Measurements from ENCODE around the gene HERC4.
"Not testable (repeated sequence)": the region's sequence is repeated elsewhere in the genome, so short reads cannot be mapped to it uniquely, and the experiment has no call there.

The HERC4 gene

GRCh38 chr10:68052463-68052862 is 22.6 kb downstream of the HERC4 start:
- H3K9me3 ChIP-seq (ENCODE audit: control insufficient read depth in 1 of 2, low read length in 2 of 2), result no peaks in the 10 kb centered on the region
- no peaks in the 10 kb centered on the region for H3K36me3 ChIP-seq (ENCODE audit: control insufficient read depth in 1 of 2, insufficient read depth in 2 of 2, low read length in 2 of 2)
- H3K27ac ChIP-seq (ENCODE audit: low read depth, low read length), result no peak overlapping the region
- H3K9ac ChIP-seq (ENCODE audit: low read depth in 1 of 2, low read length in 2 of 2), result no peak overlapping the region
- no peaks in the 10 kb centered on the region for H3K27me3 ChIP-seq (ENCODE audit: control insufficient read depth in 1 of 2, insufficient read depth in 2 of 2, low read length in 2 of 2)
- H3K4me3 ChIP-seq (ENCODE audit: low read depth in 1 of 2, low read length in 2 of 2), result no peak overlapping the region
- no peaks in the 10 kb centered on the region for H3K4me1 ChIP-seq (ENCODE audit: control insufficient read depth in 1 of 2, insufficient read depth in 2 of 2, low read length in 2 of 2)

- Histone ChIP-seq H3K36me3 (ENCODE audit: control insufficient read depth in 1 of 2, insufficient read depth in 2 of 2, low read length in 2 of 2) (peaks cover 0 to 3% of the 10 kb centered on the region in 2 donors), H3K9ac (ENCODE audit: low read depth in 1 of 2, low read length in 2 of 2) (no peak overlapping the region), H3K27me3 (ENCODE audit: control insufficient read depth in 1 of 2, insufficient read depth in 2 of 2, low read length in 2 of 2) (no peaks in the 10 kb centered on the region), H3K4me1 (ENCODE audit: control insufficient read depth in 1 of 2, insufficient read depth in 2 of 2, low read length in 2 of 2) (no peaks in the 10 kb centered on the region), H3K4me3 (ENCODE audit: low read depth in 1 of 2, low read length in 2 of 2) (no peak overlapping the region), H3K9me3 (ENCODE audit: control insufficient read depth in 1 of 2, low read length in 2 of 2) (no peaks in the 10 kb centered on the region), H3K27ac (ENCODE audit: low read depth, low read length) (no peak overlapping the region)
These were observed 25.6 kb downstream of the HERC4 start for GRCh38 chr10:68049289-68050078.

GRCh38 chr10:68047554-68048327 is 27.3 kb downstream of the HERC4 start:
- Histone ChIP-seq H3K9ac (ENCODE audit: low read depth in 1 of 2, low read length in 2 of 2) (no peak overlapping the region), H3K36me3 (ENCODE audit: control insufficient read depth in 1 of 2, insufficient read depth in 2 of 2, low read length in 2 of 2) (peaks cover 0 to 3% of the 10 kb centered on the region in 2 donors), H3K27ac (ENCODE audit: low read depth, low read length) (no peak overlapping the region), H3K9me3 (ENCODE audit: control insufficient read depth in 1 of 2, low read length in 2 of 2) (no peaks in the 10 kb centered on the region), H3K4me3 (ENCODE audit: low read depth in 1 of 2, low read length in 2 of 2) (no peak overlapping the region), H3K27me3 (ENCODE audit: control insufficient read depth in 1 of 2, insufficient read depth in 2 of 2, low read length in 2 of 2) (no peaks in the 10 kb centered on the region), H3K4me1 (ENCODE audit: control insufficient read depth in 1 of 2, insufficient read depth in 2 of 2, low read length in 2 of 2) (no peaks in the 10 kb centered on the region)

- Histone ChIP-seq H3K4me3 (ENCODE audit: low read depth in 1 of 2, low read length in 2 of 2) (no peak overlapping the region), H3K27ac (ENCODE audit: low read depth, low read length) (no peak overlapping the region), H3K9me3 (ENCODE audit: control insufficient read depth in 1 of 2, low read length in 2 of 2) (no peaks in the 10 kb centered on the region), H3K27me3 (ENCODE audit: control insufficient read depth in 1 of 2, insufficient read depth in 2 of 2, low read length in 2 of 2) (no peaks in the 10 kb centered on the region), H3K36me3 (ENCODE audit: control insufficient read depth in 1 of 2, insufficient read depth in 2 of 2, low read length in 2 of 2) (peaks cover 0 to 3% of the 10 kb centered on the region in 2 donors), H3K9ac (ENCODE audit: low read depth in 1 of 2, low read length in 2 of 2) (no peak overlapping the region), H3K4me1 (ENCODE audit: control insufficient read depth in 1 of 2, insufficient read depth in 2 of 2, low read length in 2 of 2) (no peaks in the 10 kb centered on the region)
These were observed 28.0 kb downstream of the HERC4 start for GRCh38 chr10:68047122-68047521.

- Histone ChIP-seq H3K36me3 (ENCODE audit: control insufficient read depth in 1 of 2, insufficient read depth in 2 of 2, low read length in 2 of 2) (peaks cover 0 to 3% of the 10 kb centered on the region in 2 donors), H3K27ac (ENCODE audit: low read depth, low read length) (no peak overlapping the region), H3K4me3 (ENCODE audit: low read depth in 1 of 2, low read length in 2 of 2) (no peak overlapping the region), H3K27me3 (ENCODE audit: control insufficient read depth in 1 of 2, insufficient read depth in 2 of 2, low read length in 2 of 2) (no peaks in the 10 kb centered on the region), H3K9me3 (ENCODE audit: control insufficient read depth in 1 of 2, low read length in 2 of 2) (no peaks in the 10 kb centered on the region), H3K4me1 (ENCODE audit: control insufficient read depth in 1 of 2, insufficient read depth in 2 of 2, low read length in 2 of 2) (no peaks in the 10 kb centered on the region), H3K9ac (ENCODE audit: low read depth in 1 of 2, low read length in 2 of 2) (no peak overlapping the region)
These were observed 28.4 kb downstream of the HERC4 start for GRCh38 chr10:68046642-68047041.

GRCh38 chr10:68043030-68043429 is 32.1 kb downstream of the HERC4 start:
- Histone ChIP-seq H3K9ac (ENCODE audit: low read depth in 1 of 2, low read length in 2 of 2) (no peak overlapping the region), H3K4me3 (ENCODE audit: low read depth in 1 of 2, low read length in 2 of 2) (no peak overlapping the region)

GRCh38 chr10:68032113-68032512 is 43.0 kb downstream of the HERC4 start:
- Histone ChIP-seq H3K9ac (ENCODE audit: low read depth in 1 of 2, low read length in 2 of 2) (no peak overlapping the region), H3K27me3 (ENCODE audit: control insufficient read depth in 1 of 2, insufficient read depth in 2 of 2, low read length in 2 of 2) (no peaks in the 10 kb centered on the region), H3K9me3 (ENCODE audit: control insufficient read depth in 1 of 2, low read length in 2 of 2) (no peaks in the 10 kb centered on the region), H3K4me1 (ENCODE audit: control insufficient read depth in 1 of 2, insufficient read depth in 2 of 2, low read length in 2 of 2) (peaks cover 0 to 4% of the 10 kb centered on the region in 2 donors), H3K4me3 (ENCODE audit: low read depth in 1 of 2, low read length in 2 of 2) (no peak overlapping the region), H3K36me3 (ENCODE audit: control insufficient read depth in 1 of 2, insufficient read depth in 2 of 2, low read length in 2 of 2) (peaks cover 11 to 20% of the 10 kb centered on the region in 2 donors), H3K27ac (ENCODE audit: low read depth, low read length) (no peak overlapping the region)

More at GRCh38 chr10:68043030-68043429, 32.1 kb downstream of the HERC4 start:
- Histone ChIP-seq H3K36me3 (ENCODE audit: control insufficient read depth in 1 of 2, insufficient read depth in 2 of 2, low read length in 2 of 2) (peaks cover 3 to 6% of the 10 kb centered on the region in 2 donors), H3K4me1 (ENCODE audit: control insufficient read depth in 1 of 2, insufficient read depth in 2 of 2, low read length in 2 of 2) (no peaks in the 10 kb centered on the region), H3K27me3 (ENCODE audit: control insufficient read depth in 1 of 2, insufficient read depth in 2 of 2, low read length in 2 of 2) (no peaks in the 10 kb centered on the region), H3K9me3 (ENCODE audit: control insufficient read depth in 1 of 2, low read length in 2 of 2) (no peaks in the 10 kb centered on the region), H3K27ac (ENCODE audit: low read depth, low read length) (no peak overlapping the region)

- H3K4me1 ChIP-seq (ENCODE audit: control insufficient read depth in 1 of 2, insufficient read depth in 2 of 2, low read length in 2 of 2), result peaks cover 0 to 4% of the 10 kb centered on the region in 2 donors
- no peaks in the 10 kb centered on the region for H3K27me3 ChIP-seq (ENCODE audit: control insufficient read depth in 1 of 2, insufficient read depth in 2 of 2, low read length in 2 of 2)
- no peak overlapping the region for H3K4me3 ChIP-seq (ENCODE audit: low read depth in 1 of 2, low read length in 2 of 2)
- H3K9ac ChIP-seq (ENCODE audit: low read depth in 1 of 2, low read length in 2 of 2), result no peak overlapping the region
- peaks cover under 1 to 27% of the 10 kb centered on the region in 2 donors for H3K36me3 ChIP-seq (ENCODE audit: control insufficient read depth in 1 of 2, insufficient read depth in 2 of 2, low read length in 2 of 2)
- no peak overlapping the region for H3K27ac ChIP-seq (ENCODE audit: low read depth, low read length)
- H3K9me3 ChIP-seq (ENCODE audit: control insufficient read depth in 1 of 2, low read length in 2 of 2), result no peaks in the 10 kb centered on the region
These were observed 47.7 kb downstream of the HERC4 start for GRCh38 chr10:68027429-68027828.

- Histone ChIP-seq H3K9me3 (ENCODE audit: control insufficient read depth in 1 of 2, low read length in 2 of 2) (peaks cover 0 to 3% of the 10 kb centered on the region in 2 donors), H3K4me3 (ENCODE audit: low read depth in 1 of 2, low read length in 2 of 2) (no peak overlapping the region), H3K27ac (ENCODE audit: low read depth, low read length) (no peak overlapping the region), H3K36me3 (ENCODE audit: control insufficient read depth in 1 of 2, insufficient read depth in 2 of 2, low read length in 2 of 2) (peaks cover 6 to 33% of the 10 kb centered on the region in 2 donors), H3K27me3 (ENCODE audit: control insufficient read depth in 1 of 2, insufficient read depth in 2 of 2, low read length in 2 of 2) (no peaks in the 10 kb centered on the region), H3K9ac (ENCODE audit: low read depth in 1 of 2, low read length in 2 of 2) (no peak overlapping the region), H3K4me1 (ENCODE audit: control insufficient read depth in 1 of 2, insufficient read depth in 2 of 2, low read length in 2 of 2) (no peaks in the 10 kb centered on the region)
These were observed 51.8 kb downstream of the HERC4 start for GRCh38 chr10:68023292-68023691.

GRCh38 chr10:68022324-68022723 is 52.8 kb downstream of the HERC4 start:
- not testable (repeated sequence) for H3K27ac ChIP-seq (ENCODE audit: low read depth, low read length); H3K9ac ChIP-seq (ENCODE audit: low read depth in 1 of 2, low read length in 2 of 2); H3K27me3 ChIP-seq (ENCODE audit: control insufficient read depth in 1 of 2, insufficient read depth in 2 of 2, low read length in 2 of 2); H3K4me3 ChIP-seq (ENCODE audit: low read depth in 1 of 2, low read length in 2 of 2); H3K4me1 ChIP-seq (ENCODE audit: control insufficient read depth in 1 of 2, insufficient read depth in 2 of 2, low read length in 2 of 2); H3K9me3 ChIP-seq (ENCODE audit: control insufficient read depth in 1 of 2, low read length in 2 of 2)
- H3K36me3 ChIP-seq (ENCODE audit: control insufficient read depth in 1 of 2, insufficient read depth in 2 of 2, low read length in 2 of 2), result peaks cover 6 to 30% of the 10 kb centered on the region in 2 donors

Data from duodenal mucosa (tissue), 2 donors.